HCT116 (cell line): ENCODE measurements around the gene FCER1G.

Experiments used
- CTCF ChIP-seq, 3 experiments: fragments of 200-600 bp in 1 of 3; sonication (generic) in 1 of 3; IDR thresholded peaks in 2 of 3; conservative IDR thresholded peaks in 1 of 3; 2 replicates each; pipeline ENCODE4 v1.5.1; 2012 to 2017; ENCODE audit warnings: low read depth in 2 of 3, low read length in 2 of 3, antibody characterized with exemption in 1 of 3, borderline replicate concordance in 1 of 3, control low read depth in 1 of 3, mild to moderate bottlenecking in 1 of 3, mixed read lengths in 1 of 3, mixed run types in 1 of 3, moderate library complexity in 1 of 3; ENCODE audit not compliant: insufficient read depth in 1 of 3
- EZH2 ChIP-seq: fragments of 200-600 bp; sonication (generic); IDR thresholded peaks from 2 replicates; pipeline ENCODE4 v1.6.1; 2017; ENCODE audit warnings: antibody characterized with exemption, mixed run types
- SRF ChIP-seq: IDR thresholded peaks from 2 replicates; pipeline ENCODE4 v1.6.1; 2012; ENCODE audit warnings: low read depth

- TF ChIP-seq CTCF (IDR thresholded peaks at IDR 0.05 in 2 of 3, conservative IDR thresholded peaks at IDR 0.05 in 1 of 3; ENCODE audit: borderline replicate concordance in 1 of 3, insufficient read depth in 1 of 3, low read depth in 2 of 3, low read length in 2 of 3) (no peak), EZH2 (no peak), SRF (no peak)
Measured at GRCh38 chr1:161216945-161217712, 2.0 kb downstream of the FCER1G start.
